ENCODE measurements around the gene AGAP1.

- TF ChIP-seq CTCF (IDR thresholded peaks at IDR 0.05; ENCODE audit: low read depth, low read length, poor library complexity, severe bottlenecking) (no peak), EZH2phosphoT487 (IDR thresholded peaks at IDR 0.05; ENCODE audit: borderline replicate concordance, low read length) (no peak)
These were observed 627.0 kb downstream of the AGAP1 start for GRCh38 chr2:236120829-236121228.

Measured in DOHH2 (cell line).